ENCODE data around the gene PALM3.
"Not testable (repeated sequence)": the region's sequence is repeated elsewhere in the genome, so short reads cannot be mapped to it uniquely, and the experiment has no call there.

Gene PALM3

GRCh38 chr19:14059652-14060155, 2.2 kb downstream of the PALM3 start:
- DNase-seq (ENCODE audit: low read depth) = no peak

GRCh38 chr19:14059093-14059480, 2.8 kb downstream of the PALM3 start:
- DNase-seq (ENCODE audit: low read depth) = peak; percentile 17

GRCh38 chr19:14058182-14059092, 3.4 kb downstream of the PALM3 start:
- no peak for DNase-seq (ENCODE audit: low read depth)

GRCh38 chr19:14056741-14057356, 5.0 kb downstream of the PALM3 start:
- DNase-seq (ENCODE audit: low read depth) = no peak

- DNase-seq (ENCODE audit: low read depth) = no peak
These were observed 5.7 kb downstream of the PALM3 start for GRCh38 chr19:14056069-14056666.

GRCh38 chr19:14055396-14055795, 6.5 kb downstream of the PALM3 start:
- DNase-seq (ENCODE audit: low read depth) = no peak

- no peak for DNase-seq (ENCODE audit: low read depth)
These were observed 7.2 kb downstream of the PALM3 start for GRCh38 chr19:14054721-14055120.

- DNase-seq (ENCODE audit: low read depth) = no peak
These were observed 7.8 kb downstream of the PALM3 start for GRCh38 chr19:14054099-14054498.

- no peak for DNase-seq (ENCODE audit: low read depth)
These were observed 8.4 kb downstream of the PALM3 start for GRCh38 chr19:14053500-14053899.

GRCh38 chr19:14053032-14053431, 8.8 kb downstream of the PALM3 start:
- no peak for DNase-seq (ENCODE audit: low read depth)

- DNase-seq (ENCODE audit: low read depth) = no peak
These were observed 9.4 kb downstream of the PALM3 start for GRCh38 chr19:14052470-14052869.

GRCh38 chr19:14051980-14052379, 9.9 kb downstream of the PALM3 start:
- no peak for DNase-seq (ENCODE audit: low read depth)

- DNase-seq (ENCODE audit: low read depth) = not testable (repeated sequence)
These were observed 10.9 kb downstream of the PALM3 start for GRCh38 chr19:14050961-14051360.

- DNase-seq (ENCODE audit: low read depth) = no peak
These were observed 11.4 kb downstream of the PALM3 start for GRCh38 chr19:14050512-14050911.

- peak; percentile 56 for DNase-seq (ENCODE audit: low read depth)
These were observed 13.3 kb downstream of the PALM3 start for GRCh38 chr19:14048443-14049153.

GRCh38 chr19:14047866-14048265, 14.0 kb downstream of the PALM3 start:
- DNase-seq (ENCODE audit: low read depth) = not testable (repeated sequence)

GRCh38 chr19:14042659-14043608, 18.9 kb downstream of the PALM3 start:
- not testable (repeated sequence) for DNase-seq (ENCODE audit: low read depth)

- DNase-seq (ENCODE audit: low read depth) = no peak
These were observed 22.7 kb downstream of the PALM3 start for GRCh38 chr19:14039181-14039580.

- no peak for DNase-seq (ENCODE audit: low read depth)
These were observed 26.2 kb downstream of the PALM3 start for GRCh38 chr19:14035706-14036105.

GRCh38 chr19:14035159-14035558, 26.7 kb downstream of the PALM3 start:
- DNase-seq (ENCODE audit: low read depth) = not testable (repeated sequence)

GRCh38 chr19:14033946-14034345, 27.9 kb downstream of the PALM3 start:
- no peak for DNase-seq (ENCODE audit: low read depth)
